Measurements from ENCODE around the gene HEPN1.
A peak's percentile ranks its signal among the peaks of the same experiment; 100 is the strongest.

The HEPN1 gene

GRCh38 chr11:124899383-124900145, 19.5 kb upstream of the HEPN1 start:
- FAIRE-seq (no peak), DNase-seq (ENCODE audit: low spot score) (peak; percentile 32)

- FAIRE-seq (peak; percentile 70), DNase-seq (ENCODE audit: low spot score) (peak; percentile 87)
Measured at GRCh38 chr11:124900464-124900863, 18.6 kb upstream of the HEPN1 start.

DNA sequence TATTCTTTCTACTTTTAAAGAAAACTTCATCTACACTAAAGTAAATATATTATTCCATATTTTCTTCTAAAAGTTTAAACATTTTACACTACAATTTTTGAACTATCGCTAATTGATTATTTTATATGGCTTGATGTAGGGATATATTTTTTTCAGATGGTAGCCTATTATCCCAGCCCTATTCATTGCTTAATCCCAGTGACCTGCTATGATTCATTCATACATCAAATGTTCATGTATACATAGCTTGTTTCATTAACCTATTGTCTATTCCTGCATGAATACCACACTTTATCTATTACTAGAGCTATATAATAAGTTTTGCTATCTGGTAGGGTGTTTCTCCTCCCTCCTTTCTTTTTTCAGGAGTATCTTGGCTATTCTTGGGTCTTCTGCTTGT, 16.4 kb upstream of the HEPN1 start:
- no peak for FAIRE-seq
- no peak for DNase-seq (ENCODE audit: low spot score)

DNA sequence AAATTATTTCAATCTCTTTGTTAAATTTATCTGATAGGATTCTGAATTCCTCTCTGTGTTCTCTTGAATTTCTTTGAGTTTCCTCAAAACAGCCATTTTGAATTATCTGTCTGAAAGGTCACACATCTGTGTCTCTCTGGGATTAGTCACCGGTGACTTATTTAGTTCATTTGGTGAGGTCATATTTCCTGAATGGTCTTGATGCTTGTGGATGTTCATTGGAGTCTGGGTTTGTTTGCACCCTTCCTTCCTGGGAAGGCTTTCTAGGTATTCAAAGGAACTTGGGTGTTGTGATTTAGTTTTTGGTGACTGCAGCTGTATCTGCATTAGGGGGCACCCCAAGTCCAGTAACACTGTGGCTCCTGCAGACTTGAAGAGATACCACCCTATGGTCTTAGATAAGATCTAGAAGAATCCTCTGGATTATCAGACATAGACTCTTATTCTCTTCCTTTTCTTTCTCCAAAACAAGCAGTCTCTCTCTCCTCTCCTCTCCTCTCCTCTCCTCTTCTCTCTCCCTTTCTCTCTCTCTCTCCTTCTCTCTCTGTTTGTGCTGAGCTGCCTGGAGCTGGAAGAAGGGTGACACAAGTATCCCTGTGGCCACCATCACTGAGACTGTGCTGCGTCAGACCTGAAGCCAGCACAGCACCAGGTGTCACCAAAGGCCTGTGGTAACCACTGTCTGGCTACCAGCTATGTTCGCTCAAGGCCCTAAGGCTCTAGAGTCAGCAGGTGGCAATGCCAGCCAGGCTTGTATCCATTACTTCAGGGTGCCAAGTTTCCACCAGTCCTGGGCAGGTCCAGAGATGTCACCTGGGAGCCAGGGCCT, 3.3 kb upstream of the HEPN1 start:
- FAIRE-seq, result no peak
- no peak for DNase-seq (ENCODE audit: low spot score)

DNA sequence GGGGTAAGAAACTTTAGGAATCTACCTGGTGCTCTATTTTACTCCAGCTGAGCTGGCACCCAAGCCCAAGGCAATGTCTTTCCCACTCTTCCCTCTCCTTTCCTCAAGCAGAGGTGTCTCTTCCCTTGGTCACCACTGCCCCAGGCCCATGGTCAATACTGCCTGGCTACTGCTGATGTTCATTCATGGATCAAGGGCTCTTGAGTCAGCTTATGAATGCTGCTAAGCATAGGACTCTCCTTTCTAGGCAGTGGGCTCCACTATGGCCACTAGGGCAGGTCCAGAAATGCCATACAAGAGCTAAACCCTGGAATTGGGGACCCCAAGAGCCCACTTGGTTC, 2.7 kb upstream of the HEPN1 start:
- no peak for FAIRE-seq
- no peak for DNase-seq (ENCODE audit: low spot score)

DNA sequence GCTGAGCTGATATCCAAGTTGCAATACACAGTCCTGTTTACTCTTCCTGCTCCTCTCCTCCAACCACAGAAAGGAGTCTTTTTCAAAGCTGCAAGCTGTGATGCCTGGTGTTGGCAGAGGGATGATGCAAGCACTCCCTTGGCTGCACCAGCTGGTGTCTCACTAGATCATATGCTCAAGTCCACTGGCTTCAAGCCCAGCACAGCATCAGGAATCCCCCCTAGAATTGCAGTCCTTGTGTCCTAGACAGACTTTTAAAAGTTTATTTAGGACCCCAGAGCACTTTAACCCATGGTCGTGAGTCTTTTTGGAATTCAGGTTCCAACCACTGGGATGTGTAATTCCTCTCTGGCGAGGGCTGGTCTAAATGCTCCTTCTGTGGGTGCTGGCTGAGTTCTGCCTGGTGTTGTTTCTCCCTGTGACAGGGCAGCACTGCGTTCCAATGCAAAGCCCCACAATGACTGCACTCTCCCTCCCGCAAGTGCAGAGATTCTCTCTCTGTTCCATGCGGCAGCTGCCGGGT, 1.9 kb upstream of the HEPN1 start:
- FAIRE-seq (no peak), DNase-seq (ENCODE audit: low spot score) (no peak)

DNA sequence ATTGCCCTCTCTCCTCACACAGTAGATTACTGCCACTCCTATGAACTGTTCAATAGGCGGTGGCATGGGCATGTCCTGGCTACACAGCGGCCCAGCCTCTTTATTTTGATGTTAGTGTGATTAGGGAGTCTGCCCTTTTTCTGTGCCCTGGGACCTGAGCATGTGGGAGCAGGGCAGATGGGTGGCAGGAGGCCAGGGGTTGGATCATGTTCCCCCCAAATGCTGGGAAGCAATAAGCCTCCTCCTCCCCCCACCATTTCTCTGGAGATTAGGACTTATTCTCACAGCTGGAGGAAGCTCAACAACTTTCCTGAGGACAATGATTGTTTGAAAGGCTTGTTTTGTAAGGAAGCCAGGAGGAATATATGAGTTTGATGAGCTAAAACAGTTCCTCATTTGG, 848 bp downstream of the HEPN1 start:
- FAIRE-seq (no peak), DNase-seq (ENCODE audit: low spot score) (no peak)

DNA sequence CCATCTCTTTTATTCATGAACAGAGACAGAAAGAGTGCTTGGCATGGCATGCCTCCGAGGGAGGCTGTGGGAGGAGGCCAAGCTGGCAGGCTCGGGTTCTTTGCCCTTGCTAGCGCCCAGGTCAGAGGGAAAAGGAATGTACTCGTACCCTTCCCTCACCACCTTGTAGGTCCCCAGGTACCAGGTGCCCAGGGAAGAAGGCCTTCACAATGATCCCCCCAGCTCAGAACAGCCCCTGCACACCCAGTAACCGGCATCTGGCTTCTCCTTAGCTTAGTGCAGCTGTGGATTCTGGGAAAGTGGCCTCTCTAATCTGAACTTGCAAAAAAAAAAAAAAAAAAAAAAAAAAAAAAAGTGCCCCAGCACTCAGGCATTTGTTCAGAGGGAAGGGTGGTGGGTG, 1.3 kb downstream of the HEPN1 start:
- FAIRE-seq (no peak), DNase-seq (ENCODE audit: low spot score) (no peak)

- FAIRE-seq (no peak), DNase-seq (ENCODE audit: low spot score) (no peak)
Measured at GRCh38 chr11:124920870-124921609, 2.0 kb downstream of the HEPN1 start.

DNA sequence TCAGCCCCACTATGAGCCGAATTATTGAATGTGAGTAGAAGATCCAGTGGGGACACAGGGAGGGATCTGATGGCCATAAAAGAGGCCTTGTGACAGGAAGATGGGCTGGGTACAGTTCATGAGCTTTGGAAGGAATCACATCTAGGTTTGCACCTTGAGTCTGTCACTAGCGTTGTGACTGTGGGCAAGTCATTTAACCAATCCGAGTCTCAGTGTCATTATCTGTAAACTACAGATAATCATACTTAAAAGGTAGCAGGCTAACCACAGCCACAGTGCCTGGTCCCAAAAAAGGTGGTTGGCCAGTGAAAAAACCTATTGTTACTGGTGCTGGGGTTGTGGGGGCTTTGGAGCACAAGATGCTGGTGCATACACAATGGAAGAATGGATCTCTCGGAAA, 3.8 kb downstream of the HEPN1 start:
- FAIRE-seq (no peak), DNase-seq (ENCODE audit: low spot score) (no peak)

DNA sequence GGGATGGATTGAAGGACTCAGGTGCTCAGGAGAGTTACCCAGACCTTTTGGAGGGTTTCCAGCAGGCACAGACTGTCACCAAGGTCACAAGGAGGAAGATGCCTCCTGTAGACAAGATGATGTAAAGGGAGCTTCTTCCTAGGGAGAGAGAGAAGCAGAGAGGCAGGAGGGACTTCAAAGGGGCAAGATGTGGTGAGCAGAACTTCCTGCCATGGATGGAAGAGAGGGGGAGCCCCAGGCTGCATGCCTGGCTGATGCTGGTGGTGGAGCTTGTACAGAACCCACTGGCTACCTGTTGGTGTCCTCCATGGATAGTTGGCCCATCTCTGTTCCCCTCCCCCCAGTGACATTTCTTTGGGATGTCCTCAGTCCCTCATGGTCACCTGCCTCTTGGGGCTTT, 4.2 kb downstream of the HEPN1 start:
- DNase-seq (ENCODE audit: low spot score), result no peak
- FAIRE-seq, result no peak

DNA sequence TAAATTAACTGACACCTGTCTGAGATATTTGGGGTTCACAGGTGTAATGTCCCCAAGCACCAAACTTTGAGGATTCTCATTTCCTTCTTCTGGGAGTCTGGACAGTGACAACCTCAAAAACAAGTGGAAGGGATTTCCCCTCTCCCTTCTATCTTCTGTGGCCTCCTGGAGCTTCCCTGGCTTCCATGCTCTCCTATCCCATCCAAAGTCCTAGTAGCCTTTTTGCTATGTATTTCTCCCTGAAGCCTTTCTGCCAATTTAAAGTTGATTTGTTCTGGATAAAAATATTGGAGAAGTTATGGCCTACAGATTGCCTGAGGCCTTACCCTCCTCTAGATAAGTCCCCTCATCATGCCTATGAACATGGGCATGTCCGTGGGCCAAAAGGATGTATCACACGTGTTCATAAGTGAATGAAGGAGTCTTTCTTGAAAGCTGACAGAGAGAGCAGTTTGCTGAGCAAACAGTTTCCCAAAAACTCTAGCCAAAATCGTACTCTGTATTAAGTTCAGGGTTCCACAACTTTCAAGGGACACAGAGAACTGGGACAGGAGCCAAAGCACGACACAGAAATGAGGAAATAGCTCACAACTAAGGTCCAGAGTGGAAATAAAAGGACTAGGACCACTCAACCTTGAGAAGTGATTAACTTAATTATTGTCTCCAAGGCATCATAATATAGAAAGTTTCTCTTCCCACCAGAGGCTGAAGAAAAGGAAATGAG, 10.1 kb downstream of the HEPN1 start:
- DNase-seq (ENCODE audit: low spot score), result no peak
- FAIRE-seq, result no peak

- DNase-seq (ENCODE audit: low spot score) (no peak), FAIRE-seq (no peak)
Measured at GRCh38 chr11:124930799-124931198, 11.7 kb downstream of the HEPN1 start.

- peak; percentile 4 for DNase-seq (ENCODE audit: low spot score)
- no peak for FAIRE-seq
Measured at GRCh38 chr11:124934862-124935547, 16.0 kb downstream of the HEPN1 start.

GRCh38 chr11:124935548-124936514, 16.8 kb downstream of the HEPN1 start, which contains the start of gene HEPACAM:
TSS of gene HEPACAM (minus strand) at chr11:124936047. CDS start at chr11:124936006, 41 bp downstream.
- DNase-seq (ENCODE audit: low spot score) (no peak), FAIRE-seq (no peak)

GRCh38 chr11:124937336-124937935, 18.4 kb downstream of the HEPN1 start:
- no peak for DNase-seq (ENCODE audit: low spot score)
- FAIRE-seq, result no peak

DNA sequence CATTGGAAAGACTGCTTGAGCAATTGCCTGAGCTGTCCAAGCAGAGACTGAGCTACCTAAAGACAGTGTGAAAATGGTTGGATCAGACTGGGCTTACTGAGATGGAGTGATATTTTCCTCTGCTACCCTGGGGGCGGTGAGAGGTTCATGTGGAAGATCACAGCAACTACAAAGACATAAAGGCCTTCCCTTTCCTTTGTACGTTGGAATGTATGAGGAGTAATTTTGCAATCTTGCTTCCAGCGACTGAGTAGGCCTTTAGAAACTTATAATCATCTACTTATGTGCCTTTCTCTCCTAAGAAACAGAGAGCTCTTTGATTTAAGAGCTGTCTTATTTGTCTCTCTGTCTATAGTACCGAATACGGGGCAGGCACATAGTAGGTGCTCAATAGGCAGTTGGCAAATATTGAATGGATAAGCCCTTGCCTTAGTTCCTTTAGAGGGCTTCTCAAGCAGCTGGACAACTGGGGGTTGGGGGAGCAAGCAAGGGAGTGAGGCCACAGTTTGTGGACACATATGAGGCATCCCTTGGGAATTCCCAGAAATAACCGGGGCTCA, 19.2 kb downstream of the HEPN1 start:
- FAIRE-seq, result no peak
- DNase-seq (ENCODE audit: low spot score), result no peak

- FAIRE-seq, result no peak
- no peak for DNase-seq (ENCODE audit: low spot score)
Measured at GRCh38 chr11:124938970-124939369, 19.9 kb downstream of the HEPN1 start.

GRCh38 chr11:124941703-124942102, 22.7 kb downstream of the HEPN1 start:
- DNase-seq (ENCODE audit: low spot score), result no peak
- no peak for FAIRE-seq

Measured in RCC 7860 (cell line).